Smooth muscle cell (in vitro differentiated cells): ENCODE results near the gene BLID. TPM values are rescaled to one million over a fixed set of nuclear protein-coding genes. Genes with fewer than 3 reads are reported as not detected.
A peak's percentile ranks its signal among the peaks of the same experiment; 100 is the strongest.

Source experiments
- DNase-seq: peaks from one replicate; lab custom pipeline; 2025; ENCODE audit not compliant: unreplicated experiment; lab: John Stamatoyannopoulos, UW
- H2AFZ ChIP-seq: fragments of 200-600 bp; sonication (generic); 2 replicates; pipeline ENCODE4 v1.6.0; 2016; ENCODE audit warnings: antibody characterized with exemption, low read depth, mild to moderate bottlenecking
- H3F3A ChIP-seq: fragments of 200-600 bp; sonication (generic); 2 replicates; pipeline ENCODE4 v1.6.0; 2017; ENCODE audit warnings: antibody characterized with exemption, low read depth
- H3K27ac ChIP-seq: fragments of 200-600 bp; sonication (generic); 2 replicates; pipeline ENCODE4 v1.5.1; 2016; ENCODE audit warnings: low read depth, mild to moderate bottlenecking
- H3K27me3 ChIP-seq: fragments of 200-600 bp; sonication (generic); 2 replicates; pipeline ENCODE4 v1.6.1; 2016; ENCODE audit warnings: low read depth, mild to moderate bottlenecking
- H3K36me3 ChIP-seq: fragments of 200-600 bp; sonication (generic); 2 replicates; pipeline ENCODE4 v1.5.1; 2016; ENCODE audit warnings: low read depth
- H3K4me1 ChIP-seq: fragments of 200-600 bp; sonication (generic); 2 replicates; pipeline ENCODE4 v1.5.1; 2016; ENCODE audit warnings: low read depth
- H3K4me2 ChIP-seq: fragments of 200-600 bp; sonication (generic); 2 replicates; pipeline ENCODE4 v1.6.0; 2016; ENCODE audit warnings: mild to moderate bottlenecking
- H3K4me3 ChIP-seq: fragments of 200-600 bp; sonication (generic); 2 replicates; pipeline ENCODE4 v1.5.1; 2016; ENCODE audit warnings: mild to moderate bottlenecking
- H3K79me2 ChIP-seq: fragments of 200-600 bp; sonication (generic); 2 replicates; pipeline ENCODE4 v1.6.0; 2016; ENCODE audit warnings: low read depth, mild to moderate bottlenecking
- H3K9ac ChIP-seq: fragments of 200-600 bp; sonication (generic); 2 replicates; pipeline ENCODE4 v1.6.0; 2016; ENCODE audit warnings: low read depth
- H3K9me3 ChIP-seq: fragments of 200-600 bp; sonication (generic); replicated peaks from 2 replicates; pipeline ENCODE4 v1.5.1; 2016; ENCODE audit warnings: low read depth
- H4K20me1 ChIP-seq: fragments of 200-600 bp; sonication (generic); 2 replicates; pipeline ENCODE4 v1.6.0; 2016; ENCODE audit warnings: low read depth
- CTCF ChIP-seq: fragments of 200-600 bp; sonication (generic); IDR thresholded peaks from 2 replicates; pipeline ENCODE4 v1.5.1; 2017; ENCODE audit warnings: borderline replicate concordance, mild to moderate bottlenecking, antibody characterized with exemption; ENCODE audit not compliant: insufficient read depth, poor library complexity, severe bottlenecking
- WGBS: methylation state at CpG from one replicate; pipeline ENCODE4 v1.1.7; 2016; ENCODE audit warnings: low lambda C conversion rate; 5-methylcytosine and 5-hydroxymethylcytosine counted together
- polyA plus RNA-seq: library from polyadenylated mRNA; unstranded; fragments of >200 nt; fragmentation: Nextera tagmentation; extraction: Ambion mirVana; gene quantifications from 2 replicates; pipeline ENCODE4 v1.2.1, GENCODE V29; 2016
- total RNA-seq: library from RNA; depleted of rRNA; stranded (reverse); fragments of >200 nt; gene quantifications from 2 replicates; pipeline ENCODE4 v1.2.3, GENCODE V29; 2014

BLID gene
- total and polyA plus RNA-seq, 2 experiments from 2014 or later, result 0.18 to 4.7 TPM

- Histone ChIP-seq H3K36me3 (no peaks in the 10 kb centered on the region), H3K27ac (no peak overlapping the region), H4K20me1 (no peaks in the 10 kb centered on the region), H3F3A (no peaks in the 10 kb centered on the region), H3K4me2 (no peak overlapping the region), H3K4me3 (no peak overlapping the region), H3K79me2 (peaks cover 98% of the 10 kb centered on the region), H3K27me3 (no peaks in the 10 kb centered on the region), H3K9ac (no peak overlapping the region), H3K9me3 (no peaks in the 10 kb centered on the region), H2AFZ (no peak overlapping the region), H3K4me1 (peaks cover 20% of the 10 kb centered on the region)
- TF ChIP-seq CTCF, result no peak
- DNase-seq, result no peak
- 97% methylated on average over 6 of the region's 6 CpGs for WGBS
Measured at GRCh38 chr11:122160841-122161590, 45.0 kb upstream of the BLID start.

GRCh38 chr11:122159861-122160260, 43.8 kb upstream of the BLID start:
- peak overlapping the region; percentile 78 for H3K4me2 ChIP-seq
- no peaks in the 10 kb centered on the region for H3F3A ChIP-seq
- no peaks in the 10 kb centered on the region for H3K36me3 ChIP-seq
- H3K4me3 ChIP-seq, result no peak overlapping the region
- no peak for TF ChIP-seq CTCF
- H3K79me2 ChIP-seq, result peaks cover 98% of the 10 kb centered on the region
- no peak for DNase-seq
- H3K9ac ChIP-seq, result peak overlapping the region; percentile 1
- H3K27ac ChIP-seq, result peak overlapping the region; percentile 47
- H4K20me1 ChIP-seq, result no peaks in the 10 kb centered on the region
- H3K4me1 ChIP-seq, result peaks cover 20% of the 10 kb centered on the region
- 95% methylated on average over 2 of the region's 2 CpGs for WGBS
- H3K27me3 ChIP-seq, result no peaks in the 10 kb centered on the region
- H3K9me3 ChIP-seq, result no peaks in the 10 kb centered on the region
- H2AFZ ChIP-seq, result no peak overlapping the region

GRCh38 chr11:122159173-122159721, 43.2 kb upstream of the BLID start:
- no peak overlapping the region for H2AFZ ChIP-seq
- H3K27me3 ChIP-seq, result no peaks in the 10 kb centered on the region
- H3K27ac ChIP-seq, result peak overlapping the region; percentile 47
- peak overlapping the region; percentile 24 for H3K4me3 ChIP-seq
- H3K79me2 ChIP-seq, result peaks cover 98% of the 10 kb centered on the region
- H3K9ac ChIP-seq, result peak overlapping the region; percentile 9
- TF ChIP-seq CTCF, result no peak
- H3K4me2 ChIP-seq, result peak overlapping the region; percentile 78
- H3K9me3 ChIP-seq, result no peaks in the 10 kb centered on the region
- H3K4me1 ChIP-seq, result peaks cover 20% of the 10 kb centered on the region
- H3F3A ChIP-seq, result no peaks in the 10 kb centered on the region
- 62% methylated on average over 12 of the region's 12 CpGs for WGBS
- H3K36me3 ChIP-seq, result no peaks in the 10 kb centered on the region
- DNase-seq, result no peak
- no peaks in the 10 kb centered on the region for H4K20me1 ChIP-seq
